Lower leg skin (tissue), 3 donors: ENCODE data around the gene IP6K1.

Experiments used
- CTCF ChIP-seq, 3 donors: fragments of 450-650 bp; IDR thresholded peaks; one replicate each; pipeline ENCODE4 v1.5.1; 2016; ENCODE audit warnings: antibody characterized with exemption in 3 of 3, mild to moderate bottlenecking in 3 of 3, moderate library complexity in 2 of 3
- POLR2A ChIP-seq, 2 donors: fragments of 450-650 bp; IDR thresholded peaks; one replicate each; pipeline ENCODE4 v1.6.1; 2016 to 2017; ENCODE audit warnings: antibody characterized with exemption in 2 of 2, mild to moderate bottlenecking in 1 of 2, moderate library complexity in 1 of 2

DNA sequence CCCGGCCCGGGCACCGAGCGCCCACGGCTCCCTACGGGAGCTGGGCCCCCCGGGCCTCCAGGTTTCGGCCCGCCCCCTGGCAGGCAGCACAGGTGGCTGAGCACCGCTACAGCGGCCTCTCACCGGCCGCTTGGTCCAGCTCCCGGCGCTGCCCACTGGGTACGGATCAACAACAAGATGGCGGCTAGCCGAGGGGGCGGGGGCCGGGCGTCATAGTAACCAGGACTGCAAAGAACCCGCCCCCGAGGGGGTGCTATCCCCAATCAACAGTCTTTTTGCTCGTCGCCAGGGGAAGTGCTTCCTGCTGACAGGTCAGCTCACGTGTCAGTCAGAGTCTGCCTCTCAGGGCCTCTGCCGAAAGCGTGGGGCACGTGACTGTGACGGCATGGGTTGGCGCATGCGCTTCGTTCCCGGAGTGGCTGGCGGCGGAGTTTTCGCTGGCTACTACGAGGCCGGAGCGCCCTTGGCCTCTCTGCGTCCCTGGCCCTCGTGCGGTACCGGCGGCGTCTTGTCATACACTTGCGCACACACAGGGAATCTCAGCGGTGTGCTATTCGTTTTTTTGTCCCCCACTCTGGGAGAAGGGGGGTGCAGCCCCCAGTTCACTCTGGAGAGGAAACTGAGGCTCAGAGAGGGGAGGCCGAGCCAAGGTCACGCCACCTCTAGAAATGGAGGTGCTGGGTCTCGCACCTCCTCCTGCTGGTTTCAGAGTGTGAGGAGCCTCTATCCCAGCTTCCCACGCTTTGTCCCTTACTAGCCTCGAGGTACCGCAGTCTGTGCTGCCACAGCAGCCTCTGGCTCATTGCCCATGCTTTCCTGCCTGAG lies at the start of gene IP6K1:
- peak in 1 of 2 donors; percentile 83 for TF ChIP-seq POLR2A (IDR thresholded peaks at IDR 0.05)
- no peak for TF ChIP-seq CTCF (IDR thresholded peaks at IDR 0.05)
